GM10847 (cell line): ENCODE data around the gene DFFB.

Source experiments
- POLR2A ChIP-seq: IDR thresholded peaks from 2 replicates; pipeline ENCODE4 v1.6.1; 2011; ENCODE audit not compliant: insufficient read length; ENCODE audit errors: extremely low read depth

DFFB gene

GRCh38 chr1:3852711-3853485, 4.4 kb upstream of the DFFB start:
- TF ChIP-seq POLR2A: no peak

DNA sequence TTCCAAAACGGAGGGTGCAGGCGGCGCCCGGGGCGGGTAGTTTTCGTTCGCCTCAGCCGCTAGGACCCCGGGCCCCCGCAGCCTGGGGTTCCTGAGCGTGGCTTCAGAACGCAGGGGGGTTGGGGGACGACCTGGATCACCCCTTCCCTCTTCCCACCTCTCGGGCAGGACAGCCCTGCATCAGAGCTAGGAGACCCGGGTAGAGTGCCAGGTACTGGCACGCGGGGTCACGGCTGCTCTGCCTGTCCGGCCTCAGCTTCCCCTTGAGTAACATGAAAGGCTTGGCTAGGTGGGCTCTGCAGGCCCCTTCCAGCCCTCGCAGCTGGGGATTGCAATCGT, 484 bp downstream of the DFFB start:
- TF ChIP-seq POLR2A: no peak

DNA sequence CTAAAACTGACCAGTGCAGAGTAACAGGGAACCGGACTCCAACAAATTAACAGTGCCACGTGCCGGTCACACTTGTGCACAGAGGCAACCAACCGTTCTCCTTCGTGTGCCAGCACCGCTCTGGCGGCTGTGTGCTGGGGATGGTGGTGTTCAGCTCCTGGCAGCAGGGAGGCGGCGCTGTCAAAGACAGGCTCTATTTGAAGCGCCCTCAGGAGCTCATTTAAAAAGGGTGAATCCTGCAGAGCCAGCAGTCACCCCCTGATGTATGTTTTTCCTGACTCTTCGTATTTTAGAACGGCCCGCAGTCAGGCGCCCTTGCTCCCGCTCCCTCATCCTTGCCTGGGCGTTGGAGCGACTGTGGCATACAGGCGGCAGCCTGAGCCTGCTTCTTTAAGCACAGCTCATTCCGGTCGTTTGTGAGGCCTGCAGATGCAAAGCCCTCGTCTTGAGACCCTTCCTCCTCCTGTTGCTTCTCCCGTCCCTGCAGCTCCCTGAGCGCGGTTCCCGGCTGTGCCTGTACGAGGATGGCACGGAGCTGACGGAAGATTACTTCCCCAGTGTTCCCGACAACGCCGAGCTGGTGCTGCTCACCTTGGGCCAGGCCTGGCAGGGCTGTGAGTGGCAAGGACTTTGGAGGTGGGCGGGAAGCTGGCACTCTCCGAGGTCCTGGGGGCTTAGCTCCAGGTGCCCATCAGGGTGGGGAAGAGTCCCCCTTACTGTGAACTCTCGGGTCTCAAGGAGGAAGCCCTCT, 1.1 kb downstream of the DFFB start:
- TF ChIP-seq POLR2A: no peak

DNA sequence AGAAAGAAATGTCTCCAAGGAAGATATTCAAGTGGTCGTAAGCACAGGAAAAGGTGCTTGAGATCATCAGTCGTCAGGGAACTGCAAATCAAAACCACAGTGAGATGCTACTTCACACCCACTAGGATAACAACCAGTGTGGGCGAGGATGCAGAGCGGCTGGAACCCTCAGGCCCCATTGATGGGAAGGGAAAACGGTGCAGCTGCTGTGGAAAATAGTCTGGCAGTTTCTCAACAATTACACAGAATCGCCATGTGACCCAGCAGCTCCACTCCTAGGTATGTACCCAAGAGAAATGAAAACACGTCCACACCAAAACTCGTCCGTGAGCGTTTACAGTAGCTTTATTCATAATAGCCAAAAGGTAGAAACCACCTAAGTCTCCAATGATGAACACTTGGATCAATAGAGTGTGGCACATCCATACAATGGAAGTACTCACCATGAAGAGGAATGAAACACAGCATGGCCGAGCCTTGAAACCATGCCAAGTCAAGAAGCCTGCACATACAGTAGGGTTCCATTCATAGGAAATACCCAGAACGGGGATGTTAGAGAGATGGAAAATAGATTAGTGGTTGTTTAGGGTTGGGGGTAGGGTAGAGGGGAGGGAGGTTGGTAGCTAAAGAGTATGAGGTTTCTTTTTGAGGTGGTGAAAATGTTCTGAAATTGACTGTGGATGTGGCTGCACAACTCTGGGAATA, 6.1 kb downstream of the DFFB start:
- TF ChIP-seq POLR2A: no peak

DNA sequence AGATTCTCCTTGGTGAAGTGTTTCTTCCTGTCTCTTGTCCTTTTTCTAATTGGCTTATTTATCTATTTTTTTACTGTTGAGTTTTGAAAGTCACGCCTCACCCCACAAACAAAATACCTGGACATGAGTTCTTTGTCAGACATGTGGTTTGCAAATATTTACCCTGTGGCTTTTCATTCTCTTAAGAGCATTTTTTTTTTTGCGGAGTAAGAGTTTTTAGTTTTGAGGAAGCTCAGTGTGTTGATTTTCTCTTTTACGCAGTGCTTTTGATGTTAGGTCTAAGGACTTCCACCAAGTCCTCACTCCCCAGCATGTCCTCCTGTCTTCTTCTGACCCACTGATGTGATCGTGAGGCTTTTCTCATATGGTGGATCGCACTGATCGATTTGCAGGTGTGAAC, 7.6 kb downstream of the DFFB start:
- no peak for TF ChIP-seq POLR2A

GRCh38 chr1:3865606-3866160, 8.4 kb downstream of the DFFB start:
- TF ChIP-seq POLR2A: no peak

DNA sequence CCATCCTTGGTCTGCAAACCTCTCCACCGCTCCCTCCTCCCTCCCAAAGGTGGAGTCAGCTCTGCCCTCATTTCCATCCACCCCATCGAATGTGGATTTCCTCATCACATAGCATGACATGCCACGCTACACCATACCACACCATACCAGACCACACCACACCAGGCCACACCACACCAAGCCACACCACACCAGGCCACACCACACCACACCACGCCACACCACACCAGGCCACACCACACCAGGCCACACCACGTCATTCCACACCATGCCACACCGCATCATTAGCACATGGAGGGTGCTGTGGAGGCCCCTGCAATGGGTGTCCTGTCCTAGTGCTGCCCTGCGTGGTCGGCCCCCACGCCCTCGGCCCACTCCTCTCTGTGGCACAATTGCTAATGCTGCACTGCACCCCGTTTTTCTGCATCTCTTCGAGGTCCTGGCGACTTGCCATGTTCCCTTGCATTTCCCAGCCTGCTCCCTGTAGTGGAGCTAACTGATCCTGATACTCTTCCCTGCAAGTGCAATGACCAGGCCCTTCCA, 11.3 kb downstream of the DFFB start:
- no peak for TF ChIP-seq POLR2A

- TF ChIP-seq POLR2A: no peak
Measured at GRCh38 chr1:3869751-3870301, 12.6 kb downstream of the DFFB start.

GRCh38 chr1:3871451-3871805, 14.2 kb downstream of the DFFB start:
- no peak for TF ChIP-seq POLR2A

GRCh38 chr1:3872546-3872945, 15.3 kb downstream of the DFFB start:
- TF ChIP-seq POLR2A: no peak

GRCh38 chr1:3874736-3875135, 17.5 kb downstream of the DFFB start:
- TF ChIP-seq POLR2A: no peak

DNA sequence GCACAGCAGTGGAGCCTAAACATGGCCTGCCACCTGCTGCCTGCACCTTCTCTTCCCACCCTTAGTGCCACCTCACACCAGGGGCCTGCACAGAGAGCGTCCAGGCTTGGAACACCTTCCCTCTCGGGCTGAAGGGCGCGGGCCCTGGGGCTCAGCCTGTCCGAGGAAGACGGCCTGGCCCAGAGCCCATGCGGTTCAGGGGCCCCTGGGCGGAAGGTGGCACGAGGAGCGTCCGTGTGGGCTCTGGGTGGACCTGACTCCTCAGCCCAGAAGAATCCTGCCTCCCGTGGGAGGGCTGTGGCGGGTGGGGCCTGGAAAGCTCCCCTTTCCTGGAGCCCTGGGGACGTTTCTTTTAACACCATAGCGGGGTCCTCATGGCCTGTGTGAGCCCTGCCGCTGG, 19.4 kb downstream of the DFFB start:
- no peak for TF ChIP-seq POLR2A

DNA sequence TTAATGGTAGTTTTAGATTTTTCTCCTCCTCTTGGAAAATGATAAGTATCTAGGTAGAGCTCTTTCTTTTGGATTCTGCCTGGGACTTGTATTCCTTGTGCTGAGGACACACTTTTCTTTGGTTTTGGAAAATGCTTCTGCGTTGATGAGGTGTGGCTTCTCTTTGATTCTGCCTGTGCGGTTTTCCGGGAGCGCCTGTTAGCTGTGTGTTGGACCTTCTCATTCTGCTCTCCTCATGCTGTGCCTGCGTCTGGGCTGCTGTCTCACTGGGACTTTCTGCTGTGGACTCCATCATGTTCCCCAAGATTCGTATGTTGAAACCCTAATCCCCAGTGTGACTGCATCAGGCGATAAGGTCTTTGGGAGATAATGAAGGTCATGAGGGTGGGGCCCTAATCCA, 21.8 kb downstream of the DFFB start:
- no peak for TF ChIP-seq POLR2A

GRCh38 chr1:3879787-3880428, 22.6 kb downstream of the DFFB start:
- TF ChIP-seq POLR2A: no peak
